ENCODE results near the gene SHC1. TPM values are rescaled to one million over a fixed set of nuclear protein-coding genes. Genes with fewer than 3 reads are reported as not detected.

SHC1 gene
- total and polyA plus RNA-seq, 2 donors (not counting 1 experiment from before 2014, with no cell fraction given), result 50.1 to 61.4 TPM

DNA sequence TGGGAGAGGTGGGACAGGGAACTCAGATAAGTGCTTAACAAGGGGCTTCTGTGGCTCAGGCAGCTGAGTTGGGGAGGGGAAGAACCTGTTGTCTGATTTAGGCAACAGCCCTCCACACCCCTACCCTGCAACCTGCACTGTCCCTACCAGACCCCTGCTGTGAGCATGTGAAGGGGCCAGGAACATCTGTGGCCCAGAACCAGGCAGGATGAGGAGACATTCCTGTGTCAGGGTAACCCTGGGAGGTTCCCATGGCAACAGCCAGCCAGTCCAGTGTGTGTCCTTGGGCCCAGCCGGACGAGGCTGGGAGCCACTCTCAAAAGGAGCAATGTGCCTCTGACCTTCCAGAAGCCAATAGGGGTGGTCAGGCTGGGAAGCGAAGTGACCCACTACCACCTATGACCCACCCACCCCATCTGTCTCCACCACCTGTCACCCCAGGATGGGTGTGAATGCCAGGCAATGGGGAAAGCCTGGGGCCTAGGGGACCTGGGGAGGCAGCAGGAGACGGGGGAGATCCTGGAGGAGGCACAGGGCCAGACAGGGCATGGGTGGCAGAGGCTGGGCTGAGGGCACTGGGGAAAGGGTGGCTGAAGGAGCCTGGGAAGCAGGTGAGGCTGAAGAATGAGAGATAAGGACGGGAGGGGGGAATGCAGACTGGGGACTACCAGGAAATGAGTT, 29.1 kb downstream of the SHC1 start:
- CTCF ChIA-PET, result interaction anchor here (1.2 to 2.3 kb wide), 2 partner anchors 10 to 58 kb away, joined by 3 to 5 read pairs; no protein-coding TSS in a partner anchor
- ATAC-seq (ENCODE audit: low read depth) (no peak), DNase-seq (peak; percentile 52)
- POLR2A ChIA-PET, result no interaction called here
- Histone ChIP-seq H3K4me3 (ENCODE audit: control extremely low read depth in 1 of 5, extremely low read depth in 1 of 5, insufficient read depth in 1 of 5, low read depth in 2 of 5, low read length in 4 of 5) (peak overlapping the region in 1 of 5 experiments; percentile 41), H3K27me3 (replicated peaks in 1 of 4; ENCODE audit: control extremely low read depth in 1 of 4, control insufficient read depth in 3 of 4, insufficient read depth in 4 of 4, low read length in 3 of 4) (no peaks in the 10 kb centered on the region), H4K20me1 (ENCODE audit: control insufficient read depth, insufficient read depth, low read length, poor library complexity, severe bottlenecking) (peaks cover 19% of the 10 kb centered on the region), H3K9ac (ENCODE audit: low read length) (peak overlapping the region; percentile 56), H3K79me2 (ENCODE audit: control insufficient read depth, insufficient read depth, low read length) (peaks cover 22% of the 10 kb centered on the region), H3K27ac (ENCODE audit: low read length in 2 of 2) (peak overlapping the region in 1 of 2 donors; percentile 88), H3K4me2 (replicated peaks; ENCODE audit: low read depth, low read length, poor library complexity, severe bottlenecking) (peak overlapping the region; percentile 82), H3K36me3 (replicated peaks in 1 of 2; ENCODE audit: control extremely low read depth in 1 of 2, control insufficient read depth in 1 of 2, extremely low read depth in 1 of 2, insufficient read depth in 2 of 2, low read length in 1 of 2) (peaks cover 0 to 21% of the 10 kb centered on the region in 2 experiments), H2AFZ (ENCODE audit: insufficient read depth, low read depth, low read length, poor library complexity, severe bottlenecking) (no peak overlapping the region), H3K4me1 (ENCODE audit: control insufficient read depth in 2 of 2, insufficient read depth in 2 of 2, low read length in 2 of 2) (peaks cover 54 to 77% of the 10 kb centered on the region in 2 donors), H3K9me3 (ENCODE audit: control extremely low read depth in 1 of 3, control insufficient read depth in 2 of 3, insufficient read depth in 1 of 3, low read length in 2 of 3) (no peaks in the 10 kb centered on the region)
- intact Hi-C loops (cut with micrococcal nuclease), result no loop called here
- peak overlapping the region; percentile 74 for H3K27ac Mint-ChIP-seq
- WGBS (ENCODE audit: insufficient coverage), result 52% methylated on average over 4 of the region's 5 CpGs
- peak overlapping the region; percentile 45 for H3K4me3 Mint-ChIP-seq
- H3K4me1 Mint-ChIP-seq, result peaks cover 77% of the 10 kb centered on the region
- H3K9me3 Mint-ChIP-seq (ENCODE audit: insufficient read depth), result no peaks in the 10 kb centered on the region
- no peak for TF ChIP-seq EZH2 (IDR thresholded peaks at IDR 0.05; ENCODE audit: borderline replicate concordance, insufficient read depth, low read depth, low read length, poor library complexity, severe bottlenecking)
- TF ChIP-seq, protein P1, sequence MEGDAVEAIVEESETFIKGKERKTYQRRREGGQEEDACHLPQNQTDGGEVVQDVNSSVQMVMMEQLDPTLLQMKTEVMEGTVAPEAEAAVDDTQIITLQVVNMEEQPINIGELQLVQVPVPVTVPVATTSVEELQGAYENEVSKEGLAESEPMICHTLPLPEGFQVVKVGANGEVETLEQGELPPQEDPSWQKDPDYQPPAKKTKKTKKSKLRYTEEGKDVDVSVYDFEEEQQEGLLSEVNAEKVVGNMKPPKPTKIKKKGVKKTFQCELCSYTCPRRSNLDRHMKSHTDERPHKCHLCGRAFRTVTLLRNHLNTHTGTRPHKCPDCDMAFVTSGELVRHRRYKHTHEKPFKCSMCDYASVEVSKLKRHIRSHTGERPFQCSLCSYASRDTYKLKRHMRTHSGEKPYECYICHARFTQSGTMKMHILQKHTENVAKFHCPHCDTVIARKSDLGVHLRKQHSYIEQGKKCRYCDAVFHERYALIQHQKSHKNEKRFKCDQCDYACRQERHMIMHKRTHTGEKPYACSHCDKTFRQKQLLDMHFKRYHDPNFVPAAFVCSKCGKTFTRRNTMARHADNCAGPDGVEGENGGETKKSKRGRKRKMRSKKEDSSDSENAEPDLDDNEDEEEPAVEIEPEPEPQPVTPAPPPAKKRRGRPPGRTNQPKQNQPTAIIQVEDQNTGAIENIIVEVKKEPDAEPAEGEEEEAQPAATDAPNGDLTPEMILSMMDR (IDR thresholded peaks at IDR 0.05), result no peak
- H3K27me3 Mint-ChIP-seq, result no peaks in the 10 kb centered on the region

DNA sequence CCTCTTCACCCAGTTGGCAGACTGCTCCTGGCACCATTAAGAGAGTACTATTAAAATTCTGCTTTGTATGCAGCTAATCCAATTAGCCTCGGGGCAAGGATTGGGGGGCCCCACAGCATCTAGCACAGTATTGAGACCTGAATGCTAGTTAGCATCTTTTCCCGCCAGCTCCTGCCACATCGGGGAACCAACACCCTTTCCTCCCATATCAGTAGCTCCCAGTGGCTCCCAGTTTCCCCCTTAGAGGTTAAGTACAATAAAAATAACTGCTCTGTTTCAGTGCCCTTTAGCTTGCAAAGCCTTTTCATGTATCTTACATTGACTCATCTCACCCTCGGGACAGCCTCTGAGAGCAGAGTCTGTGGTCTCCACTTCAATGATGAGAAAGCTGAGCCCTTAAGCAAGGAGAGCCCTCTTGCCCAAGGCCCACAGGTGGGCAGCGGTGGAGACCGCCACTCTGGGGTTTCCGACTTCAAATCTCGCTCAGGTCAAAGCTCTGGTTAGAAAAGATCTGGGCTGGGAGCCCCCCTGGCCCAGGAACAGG, 29.8 kb downstream of the SHC1 start:
- POLR2A ChIA-PET, result interaction anchor here (0.5 to 1.6 kb wide), 3 partner anchors 12 to 883 kb away, joined by 3 to 7 read pairs (median 5); no protein-coding TSS in a partner anchor
- ATAC-seq (ENCODE audit: low read depth) (no peak), DNase-seq (peak; percentile 36)
- no peaks in the 10 kb centered on the region for H3K9me3 Mint-ChIP-seq (ENCODE audit: insufficient read depth)
- no peaks in the 10 kb centered on the region for H3K27me3 Mint-ChIP-seq
- Histone ChIP-seq H4K20me1 (ENCODE audit: control insufficient read depth, insufficient read depth, low read length, poor library complexity, severe bottlenecking) (peaks cover 19% of the 10 kb centered on the region), H3K4me1 (ENCODE audit: control insufficient read depth in 2 of 2, insufficient read depth in 2 of 2, low read length in 2 of 2) (peaks cover 59 to 83% of the 10 kb centered on the region in 2 donors), H3K27ac (ENCODE audit: low read length in 2 of 2) (no peak overlapping the region), H3K9me3 (ENCODE audit: control extremely low read depth in 1 of 3, control insufficient read depth in 2 of 3, insufficient read depth in 1 of 3, low read length in 2 of 3) (no peaks in the 10 kb centered on the region), H2AFZ (ENCODE audit: insufficient read depth, low read depth, low read length, poor library complexity, severe bottlenecking) (no peak overlapping the region), H3K27me3 (replicated peaks in 1 of 4; ENCODE audit: control extremely low read depth in 1 of 4, control insufficient read depth in 3 of 4, insufficient read depth in 4 of 4, low read length in 3 of 4) (no peaks in the 10 kb centered on the region), H3K4me2 (replicated peaks; ENCODE audit: low read depth, low read length, poor library complexity, severe bottlenecking) (peak overlapping the region; percentile 82), H3K9ac (ENCODE audit: low read length) (no peak overlapping the region), H3K79me2 (ENCODE audit: control insufficient read depth, insufficient read depth, low read length) (peaks cover 29% of the 10 kb centered on the region), H3K36me3 (replicated peaks in 1 of 2; ENCODE audit: control extremely low read depth in 1 of 2, control insufficient read depth in 1 of 2, extremely low read depth in 1 of 2, insufficient read depth in 2 of 2, low read length in 1 of 2) (peaks cover 0 to 14% of the 10 kb centered on the region in 2 experiments), H3K4me3 (ENCODE audit: control extremely low read depth in 1 of 5, extremely low read depth in 1 of 5, insufficient read depth in 1 of 5, low read depth in 2 of 5, low read length in 4 of 5) (no peak overlapping the region)
- intact Hi-C loops (cut with micrococcal nuclease), result no loop called here
- peak overlapping the region; percentile 45 for H3K4me3 Mint-ChIP-seq
- no peak for TF ChIP-seq EZH2 (IDR thresholded peaks at IDR 0.05; ENCODE audit: borderline replicate concordance, insufficient read depth, low read depth, low read length, poor library complexity, severe bottlenecking)
- TF ChIP-seq, protein P1 (IDR thresholded peaks at IDR 0.05), result no peak
- H3K4me1 Mint-ChIP-seq, result peaks cover 78% of the 10 kb centered on the region
- H3K27ac Mint-ChIP-seq, result peak overlapping the region; percentile 74
- WGBS (ENCODE audit: insufficient coverage), result 47% methylated on average over 6 of the region's 8 CpGs
- CTCF ChIA-PET, result interaction anchor here (0.7 to 2.3 kb wide), 3 partner anchors 11 to 151 kb away, joined by 3 to 5 read pairs (median 3); no protein-coding TSS in a partner anchor

All from B cell (primary cell).